GM21515 (cell line): ENCODE data around the gene PRSS36.
"Not testable (repeated sequence)": the region's sequence is repeated elsewhere in the genome, so short reads cannot be mapped to it uniquely, and the experiment has no call there.

Source experiments
- ATAC-seq: cut with Tn5 transposase; IDR thresholded peaks from one replicate; pipeline ENCODE4 v1.9.1; 2021; ENCODE audit not compliant: unreplicated experiment

Gene PRSS36

GRCh38 chr16:31142109-31143010 is 7.5 kb downstream of the PRSS36 start:
- peak; percentile 78 for ATAC-seq

- ATAC-seq = no peak
Observed at GRCh38 chr16:31141489-31142108, 8.3 kb downstream of the PRSS36 start.

- ATAC-seq = not testable (repeated sequence)
Observed at GRCh38 chr16:31141071-31141469, 8.8 kb downstream of the PRSS36 start.

GRCh38 chr16:31138621-31139578 is 11.0 kb downstream of the PRSS36 start:
- no peak for ATAC-seq

- not testable (repeated sequence) for ATAC-seq
Observed at GRCh38 chr16:31136822-31137499, 12.9 kb downstream of the PRSS36 start.

GRCh38 chr16:31136287-31136662 is 13.6 kb downstream of the PRSS36 start:
- ATAC-seq = no peak

GRCh38 chr16:31135535-31136286 is 14.2 kb downstream of the PRSS36 start, which contains the start of gene PRSS8:
Gene PRSS8 (minus strand): TSS chr16:31135727. CDS start chr16:31135498, 229 bp downstream.
- no peak for ATAC-seq

- no peak for ATAC-seq
Observed at GRCh38 chr16:31134625-31135534, 15.0 kb downstream of the PRSS36 start.

GRCh38 chr16:31134091-31134571 is 15.7 kb downstream of the PRSS36 start:
- no peak for ATAC-seq

- ATAC-seq = no peak
Observed at GRCh38 chr16:31133046-31133501, 16.8 kb downstream of the PRSS36 start.

- no peak for ATAC-seq
Observed at GRCh38 chr16:31132303-31132979, 17.4 kb downstream of the PRSS36 start.

- ATAC-seq = no peak
Observed at GRCh38 chr16:31131841-31132271, 18.0 kb downstream of the PRSS36 start.

- ATAC-seq = no peak
Observed at GRCh38 chr16:31131416-31131815, 18.4 kb downstream of the PRSS36 start.

- ATAC-seq = no peak
Observed at GRCh38 chr16:31130899-31131298, 19.0 kb downstream of the PRSS36 start.

- no peak for ATAC-seq
Observed at GRCh38 chr16:31130336-31130891, 19.5 kb downstream of the PRSS36 start.

- ATAC-seq = no peak
Observed at GRCh38 chr16:31129568-31130335, 20.1 kb downstream of the PRSS36 start.
